NCI-H2171 treated with DMSO at 0.1 percent for 48 hours (cell line): ENCODE results near the gene SSH2.
"Not testable (repeated sequence)": the region's sequence is repeated elsewhere in the genome, so short reads cannot be mapped to it uniquely, and the experiment has no call there.

Experiments
- DNase-seq: peaks from one replicate; lab custom pipeline; 2025; lab: John Stamatoyannopoulos, UW

SSH2 gene

DNA sequence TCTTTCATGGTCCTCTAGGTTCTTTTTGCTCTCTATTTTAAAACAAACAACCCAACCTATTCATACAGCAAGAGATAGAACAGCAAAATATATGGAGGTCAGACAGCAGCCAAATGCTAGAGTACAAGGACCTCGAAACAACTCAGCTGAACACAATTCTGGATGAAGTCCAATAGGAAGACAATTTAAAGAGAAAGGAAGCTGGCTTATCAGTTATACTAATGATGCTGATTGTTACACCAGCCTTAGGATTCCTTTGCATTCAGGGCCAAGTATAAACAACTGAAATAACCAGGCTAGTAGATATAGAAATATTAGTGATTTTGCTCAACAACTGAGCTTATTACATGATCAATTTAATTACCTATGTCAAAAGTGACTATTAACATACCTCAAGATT lies 2.5 kb downstream of the SSH2 start:
- DNase-seq: no peak

DNA sequence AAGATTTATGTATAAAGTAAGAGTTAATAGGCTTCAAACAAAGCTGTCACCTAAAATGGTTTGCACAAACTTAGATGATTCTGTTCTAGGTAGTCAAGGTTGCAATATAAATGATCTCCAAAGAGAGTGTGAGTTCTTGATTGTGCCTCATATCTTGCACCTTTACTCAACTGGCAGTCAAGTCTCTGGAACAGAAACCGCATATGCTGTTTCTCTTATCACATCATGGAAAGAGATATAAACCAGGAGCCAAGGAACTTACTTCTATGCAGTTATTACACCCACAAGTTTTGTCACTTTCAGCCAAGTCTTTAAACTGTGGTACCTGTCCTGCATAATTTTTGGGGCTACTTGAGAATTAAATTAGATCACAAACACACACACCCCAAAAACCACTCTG lies 5.2 kb downstream of the SSH2 start:
- no peak for DNase-seq

- DNase-seq: no peak
These were observed 10.8 kb downstream of the SSH2 start for GRCh38 chr17:29918922-29919856.

DNA sequence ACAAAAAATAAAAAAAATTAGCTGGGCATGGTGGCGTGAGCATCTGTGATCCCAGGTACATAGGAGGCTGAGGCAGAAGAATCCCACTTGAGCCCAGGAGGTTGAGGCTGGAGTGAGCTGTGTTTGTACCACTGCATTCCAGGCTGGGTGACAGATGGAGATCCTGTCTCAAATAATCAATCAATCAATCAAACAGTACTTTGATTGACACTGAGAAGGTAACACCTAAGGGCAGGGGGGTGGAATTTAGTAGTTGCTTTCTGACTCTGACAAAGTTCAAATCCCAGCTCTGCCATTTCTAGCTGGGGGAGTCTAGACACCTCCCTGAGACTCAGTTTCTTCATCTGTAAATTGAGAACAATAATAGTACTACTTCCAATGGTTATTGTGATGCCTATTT lies 12.0 kb downstream of the SSH2 start:
- no peak for DNase-seq

- no peak for DNase-seq
These were observed 15.1 kb downstream of the SSH2 start for GRCh38 chr17:29914819-29915537.

GRCh38 chr17:29911641-29912177 lies 18.3 kb downstream of the SSH2 start:
- no peak for DNase-seq

- DNase-seq: no peak
These were observed 20.6 kb downstream of the SSH2 start for GRCh38 chr17:29909236-29910003.

DNA sequence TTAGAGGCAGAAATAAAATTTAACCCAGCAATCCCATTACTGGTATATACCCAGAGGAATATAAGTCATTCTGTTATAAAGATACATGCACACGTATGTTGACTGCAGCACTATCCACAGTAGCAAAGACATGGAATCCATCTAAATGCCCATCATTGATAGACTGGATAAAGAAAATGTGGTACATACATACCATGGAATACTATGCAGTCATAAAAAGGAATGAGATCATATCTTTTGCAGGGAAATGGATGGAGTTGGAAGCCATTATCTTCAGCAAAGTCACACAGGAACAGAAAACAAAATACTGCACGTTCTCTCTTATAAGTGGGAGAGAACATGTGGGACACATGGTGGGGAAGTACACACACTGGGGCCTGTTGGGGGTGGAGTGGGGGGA lies 23.1 kb downstream of the SSH2 start:
- no peak for DNase-seq

- no peak for DNase-seq
These were observed 24.2 kb downstream of the SSH2 start for GRCh38 chr17:29905879-29906167.

GRCh38 chr17:29905086-29905878 lies 24.7 kb downstream of the SSH2 start:
- DNase-seq: no peak

- no peak for DNase-seq
These were observed 26.6 kb downstream of the SSH2 start for GRCh38 chr17:29903471-29903870.

GRCh38 chr17:29897136-29897535 lies 32.9 kb downstream of the SSH2 start:
- not testable (repeated sequence) for DNase-seq

- no peak for DNase-seq
These were observed 37.8 kb downstream of the SSH2 start for GRCh38 chr17:29892201-29892600.

DNA sequence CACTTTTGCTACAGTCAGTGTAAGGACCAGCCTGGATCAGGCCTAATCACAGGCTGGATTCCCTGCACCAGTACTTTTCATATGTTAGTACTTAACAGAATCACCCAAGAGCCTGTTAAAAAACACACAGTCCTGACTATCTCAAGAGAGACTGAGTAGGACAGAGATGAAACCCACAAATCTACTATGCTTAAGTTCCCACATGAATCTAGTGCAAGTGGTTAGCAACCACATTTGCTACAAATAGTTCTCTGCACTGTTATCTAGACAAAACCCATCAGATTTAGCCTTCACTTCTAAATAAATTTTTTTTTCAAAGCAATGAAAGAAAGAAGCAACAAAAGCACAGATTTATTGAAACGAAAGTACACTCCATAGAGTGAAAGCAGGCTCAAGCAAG lies 38.9 kb downstream of the SSH2 start:
- no peak for DNase-seq

- DNase-seq: no peak
These were observed 44.9 kb downstream of the SSH2 start for GRCh38 chr17:29885031-29885640.

- DNase-seq: no peak
These were observed 46.5 kb downstream of the SSH2 start for GRCh38 chr17:29883497-29883896.

DNA sequence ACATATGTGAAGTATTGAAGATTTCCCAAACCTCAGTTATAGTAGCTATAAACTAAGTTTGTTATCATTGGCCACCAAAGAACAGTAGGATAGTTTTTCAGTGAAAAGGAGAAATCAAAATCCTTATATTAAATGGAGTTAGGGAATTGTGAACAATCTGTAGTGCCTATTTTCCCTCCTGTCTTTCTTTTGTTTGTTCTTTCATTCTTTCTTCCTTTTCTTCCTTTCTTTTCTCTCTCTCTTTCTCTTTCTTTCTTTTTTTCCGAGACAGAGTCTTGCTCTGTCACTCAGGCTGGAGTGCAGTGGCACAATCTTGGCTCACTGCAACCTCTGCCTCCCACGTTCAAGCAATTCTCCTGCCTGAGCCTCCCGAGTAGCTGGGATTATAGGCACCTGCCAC lies 48.8 kb downstream of the SSH2 start:
- no peak for DNase-seq

- DNase-seq: no peak
These were observed 50.0 kb downstream of the SSH2 start for GRCh38 chr17:29880031-29880430.

DNA sequence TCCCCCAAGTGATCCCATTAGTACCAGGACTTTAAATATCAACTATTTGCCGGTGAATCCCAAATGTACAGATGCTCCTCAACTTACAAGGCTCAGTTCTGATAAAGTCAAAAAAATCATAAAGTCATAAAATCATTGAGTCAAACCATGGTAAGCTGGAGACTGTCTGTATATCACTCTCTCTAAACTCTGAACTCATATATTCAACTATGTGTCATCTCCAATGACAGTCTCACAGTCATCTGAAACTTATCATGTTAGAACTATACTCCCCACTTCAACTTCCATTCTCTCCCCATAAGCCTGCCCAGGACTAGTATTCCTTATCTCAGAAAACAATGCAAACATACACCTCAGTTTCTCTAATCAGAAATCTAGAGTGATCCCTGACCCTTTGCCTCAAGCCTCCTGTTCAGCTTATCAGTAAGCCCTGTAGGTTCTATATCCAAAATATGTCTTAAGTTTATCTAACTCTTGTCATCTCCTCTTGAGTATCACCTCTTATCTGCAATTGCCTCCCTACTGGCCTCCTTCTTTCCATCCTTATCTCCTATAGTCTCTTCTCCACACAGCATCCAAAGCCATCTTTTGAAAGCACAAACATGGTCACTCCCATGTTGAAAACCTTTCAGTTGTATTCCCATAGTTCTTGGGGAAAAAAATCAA lies 55.0 kb downstream of the SSH2 start:
- no peak for DNase-seq

DNA sequence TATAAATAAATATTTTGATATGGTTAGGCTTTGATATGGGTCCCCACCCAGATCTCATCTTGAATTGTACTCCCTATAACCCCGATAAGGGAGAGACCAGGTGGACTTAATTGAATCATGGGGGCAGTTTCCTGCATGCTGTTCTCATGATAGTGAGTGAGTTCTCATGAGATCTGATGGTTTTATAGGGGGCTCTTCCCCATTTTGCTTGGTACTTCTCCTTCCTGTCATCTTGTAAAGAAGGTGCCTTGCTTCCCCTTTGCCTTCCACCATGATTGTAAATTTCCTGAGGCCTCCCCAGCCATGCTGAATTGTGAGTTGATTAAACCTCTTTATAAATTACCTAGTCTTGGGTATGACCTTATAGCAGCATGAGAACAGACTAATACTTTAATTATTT lies 55.7 kb downstream of the SSH2 start:
- DNase-seq: not testable (repeated sequence)

- peak; percentile 4 for DNase-seq
These were observed 56.6 kb downstream of the SSH2 start for GRCh38 chr17:29873476-29873875.
